LNCaP clone FGC (cell line): ENCODE measurements around the gene TCERG1L.

Experiments used
- DNase-seq: peaks from one replicate; pipeline ENCODE4 v3.0.0-alpha.2; 2011; ENCODE audit warnings: low read depth
- H3K4me3 ChIP-seq: 2 replicates; pipeline ENCODE4 v1.5.1; 2011; ENCODE audit warnings: mild to moderate bottlenecking, low read depth, low read length, control low read depth
- TF ChIP-seq, protein P1 (sequence below): IDR thresholded peaks from 2 replicates; pipeline ENCODE4 v1.5.1; 2012; ENCODE audit warnings: mild to moderate bottlenecking; ENCODE audit not compliant: control insufficient read depth, insufficient read depth; ENCODE audit errors: extremely low read depth

Gene TCERG1L

DNA sequence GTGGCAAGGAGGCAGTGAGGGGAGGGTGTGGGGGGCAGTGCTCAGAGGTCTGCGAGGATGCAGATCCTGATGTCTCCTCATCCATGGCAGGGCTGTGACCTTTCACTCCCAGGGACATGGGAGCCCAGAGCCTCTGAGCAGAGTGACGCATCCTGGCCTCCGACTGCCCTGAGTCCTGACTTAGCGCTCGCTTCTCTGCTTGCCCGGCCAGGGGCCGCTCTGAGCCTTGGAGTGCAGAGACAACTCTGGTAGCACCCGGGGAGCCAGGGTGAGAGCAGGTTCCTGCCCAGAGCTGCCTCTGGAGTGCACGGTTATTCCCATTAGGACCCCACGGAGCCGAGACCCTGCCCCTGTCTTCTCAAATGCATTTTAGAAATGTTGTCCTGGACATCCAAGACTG, 188.0 kb downstream of the TCERG1L start:
- no peak for DNase-seq
- H3K4me3 ChIP-seq: no peak overlapping the region
- TF ChIP-seq, protein P1, sequence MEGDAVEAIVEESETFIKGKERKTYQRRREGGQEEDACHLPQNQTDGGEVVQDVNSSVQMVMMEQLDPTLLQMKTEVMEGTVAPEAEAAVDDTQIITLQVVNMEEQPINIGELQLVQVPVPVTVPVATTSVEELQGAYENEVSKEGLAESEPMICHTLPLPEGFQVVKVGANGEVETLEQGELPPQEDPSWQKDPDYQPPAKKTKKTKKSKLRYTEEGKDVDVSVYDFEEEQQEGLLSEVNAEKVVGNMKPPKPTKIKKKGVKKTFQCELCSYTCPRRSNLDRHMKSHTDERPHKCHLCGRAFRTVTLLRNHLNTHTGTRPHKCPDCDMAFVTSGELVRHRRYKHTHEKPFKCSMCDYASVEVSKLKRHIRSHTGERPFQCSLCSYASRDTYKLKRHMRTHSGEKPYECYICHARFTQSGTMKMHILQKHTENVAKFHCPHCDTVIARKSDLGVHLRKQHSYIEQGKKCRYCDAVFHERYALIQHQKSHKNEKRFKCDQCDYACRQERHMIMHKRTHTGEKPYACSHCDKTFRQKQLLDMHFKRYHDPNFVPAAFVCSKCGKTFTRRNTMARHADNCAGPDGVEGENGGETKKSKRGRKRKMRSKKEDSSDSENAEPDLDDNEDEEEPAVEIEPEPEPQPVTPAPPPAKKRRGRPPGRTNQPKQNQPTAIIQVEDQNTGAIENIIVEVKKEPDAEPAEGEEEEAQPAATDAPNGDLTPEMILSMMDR: no peak

DNA sequence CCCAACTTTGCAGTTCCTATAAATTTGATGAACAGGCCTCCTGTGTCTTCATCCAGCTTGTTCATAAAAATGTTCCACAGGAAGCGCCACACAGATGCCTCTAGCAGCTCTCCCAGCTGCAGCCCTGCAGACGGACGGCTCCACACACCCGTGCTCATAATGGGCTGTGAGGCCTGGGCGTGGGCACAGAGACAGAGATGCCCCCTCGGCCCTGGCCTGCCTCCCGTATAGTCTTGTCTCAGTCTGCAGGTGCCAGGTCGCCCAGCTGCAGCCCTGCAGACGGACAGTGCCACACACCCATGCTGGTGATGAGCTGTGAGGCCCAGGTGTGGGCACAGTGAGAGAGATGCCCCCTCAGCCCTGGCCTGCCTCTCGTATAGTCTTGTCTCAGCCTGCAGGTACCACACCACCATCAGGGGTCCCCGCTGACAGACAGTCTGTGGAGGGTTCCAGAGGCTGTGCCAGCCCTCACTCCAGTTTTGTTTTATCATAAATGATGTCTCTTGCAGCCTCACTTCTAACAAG, 189.9 kb downstream of the TCERG1L start:
- DNase-seq: no peak
- TF ChIP-seq, protein P1: no peak
- H3K4me3 ChIP-seq: no peak overlapping the region

DNA sequence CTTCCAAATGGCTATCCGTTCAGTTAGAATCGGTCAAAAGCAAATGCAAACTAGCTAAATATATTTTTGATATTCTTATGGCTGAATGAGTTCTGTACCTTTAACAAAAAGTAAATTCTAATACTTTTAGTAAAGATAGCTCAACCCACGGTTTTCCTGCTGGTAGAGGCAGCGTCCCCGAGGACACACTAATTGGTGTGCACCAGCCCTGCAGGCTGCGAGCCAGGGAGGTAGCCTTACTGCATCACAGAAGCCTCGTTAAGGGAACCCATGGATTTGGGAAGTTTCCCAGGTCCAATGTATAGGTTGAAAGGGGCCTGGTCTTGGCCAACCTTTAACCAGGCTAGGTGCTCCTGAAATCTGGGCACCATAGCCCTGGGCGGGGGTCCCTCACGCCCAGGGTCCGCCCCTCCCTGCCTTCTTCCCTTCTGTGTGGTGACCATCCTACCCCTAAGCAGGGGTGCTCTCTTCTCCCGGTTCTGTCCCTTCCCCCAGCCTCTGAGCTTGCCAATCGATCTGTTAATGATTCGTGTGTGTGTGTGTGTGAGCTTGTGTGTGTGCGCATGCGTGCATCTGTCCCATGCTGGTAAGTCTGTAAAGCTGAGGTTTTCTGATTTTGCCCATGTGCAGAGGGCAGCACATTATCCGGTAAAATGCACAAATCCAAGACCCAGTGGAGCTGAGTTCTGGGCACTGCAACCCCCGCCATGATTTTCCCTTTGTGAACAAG, 191.7 kb downstream of the TCERG1L start:
- TF ChIP-seq, protein P1: no peak
- H3K4me3 ChIP-seq: no peak overlapping the region
- DNase-seq: no peak

DNA sequence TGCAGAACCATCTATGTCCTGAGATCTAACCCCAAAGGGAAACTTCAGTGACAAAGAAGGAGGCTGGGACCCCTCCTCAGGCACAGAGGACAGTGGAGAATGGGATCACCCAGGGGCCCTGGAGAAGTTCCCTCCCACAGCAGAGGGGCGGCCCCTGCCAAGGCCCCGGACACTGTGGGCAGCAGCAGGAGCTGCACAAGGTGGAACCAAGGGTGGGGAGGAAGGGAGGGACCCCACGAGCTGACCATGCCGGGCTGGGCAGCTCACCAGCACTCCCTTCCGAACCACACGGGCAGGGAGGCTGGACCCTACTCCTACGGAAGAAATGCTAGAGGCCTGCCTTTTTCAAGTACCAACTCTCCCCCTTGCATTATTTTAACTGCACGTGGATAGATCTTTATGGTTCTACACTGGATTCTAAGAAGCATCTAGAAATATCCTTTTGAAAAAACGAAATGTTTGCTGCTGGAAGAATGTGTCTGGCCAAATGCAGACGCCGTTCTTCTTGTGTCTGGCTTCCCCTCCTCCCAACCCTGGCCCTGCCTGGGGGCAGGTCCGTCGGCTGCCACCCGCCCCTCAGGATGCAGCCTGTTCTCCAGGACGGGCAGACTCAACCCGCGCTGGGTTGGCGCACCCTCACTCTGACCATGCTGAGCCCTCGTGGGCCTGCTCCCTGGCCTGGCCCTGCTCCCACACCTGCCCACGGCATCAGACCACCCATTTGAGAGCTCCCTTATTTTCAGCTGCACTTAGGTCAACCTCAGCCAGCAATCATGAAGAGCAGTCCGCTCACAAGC, 193.9 kb downstream of the TCERG1L start:
- no peak overlapping the region for H3K4me3 ChIP-seq
- no peak for DNase-seq
- TF ChIP-seq, protein P1: no peak

DNA sequence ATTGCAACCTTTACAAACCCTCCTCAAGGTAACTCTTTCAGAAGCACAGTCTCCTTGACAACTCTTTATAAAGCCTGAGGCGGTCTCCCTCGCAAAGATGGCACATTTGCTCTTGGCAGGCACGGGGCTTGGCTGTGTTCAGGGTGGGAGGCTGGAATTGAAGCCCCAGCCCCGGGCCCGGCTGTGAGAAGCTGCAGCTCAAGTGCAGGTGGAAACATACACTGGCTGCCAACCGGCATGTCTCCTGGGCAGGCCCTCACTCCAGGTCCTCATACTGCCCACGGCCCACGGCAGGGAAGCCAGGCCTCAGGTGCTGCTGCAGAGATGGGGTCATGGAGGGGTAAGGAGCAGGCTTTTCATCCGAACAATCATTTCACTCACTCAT, 194.5 kb downstream of the TCERG1L start:
- TF ChIP-seq, protein P1: no peak
- DNase-seq: no peak

DNA sequence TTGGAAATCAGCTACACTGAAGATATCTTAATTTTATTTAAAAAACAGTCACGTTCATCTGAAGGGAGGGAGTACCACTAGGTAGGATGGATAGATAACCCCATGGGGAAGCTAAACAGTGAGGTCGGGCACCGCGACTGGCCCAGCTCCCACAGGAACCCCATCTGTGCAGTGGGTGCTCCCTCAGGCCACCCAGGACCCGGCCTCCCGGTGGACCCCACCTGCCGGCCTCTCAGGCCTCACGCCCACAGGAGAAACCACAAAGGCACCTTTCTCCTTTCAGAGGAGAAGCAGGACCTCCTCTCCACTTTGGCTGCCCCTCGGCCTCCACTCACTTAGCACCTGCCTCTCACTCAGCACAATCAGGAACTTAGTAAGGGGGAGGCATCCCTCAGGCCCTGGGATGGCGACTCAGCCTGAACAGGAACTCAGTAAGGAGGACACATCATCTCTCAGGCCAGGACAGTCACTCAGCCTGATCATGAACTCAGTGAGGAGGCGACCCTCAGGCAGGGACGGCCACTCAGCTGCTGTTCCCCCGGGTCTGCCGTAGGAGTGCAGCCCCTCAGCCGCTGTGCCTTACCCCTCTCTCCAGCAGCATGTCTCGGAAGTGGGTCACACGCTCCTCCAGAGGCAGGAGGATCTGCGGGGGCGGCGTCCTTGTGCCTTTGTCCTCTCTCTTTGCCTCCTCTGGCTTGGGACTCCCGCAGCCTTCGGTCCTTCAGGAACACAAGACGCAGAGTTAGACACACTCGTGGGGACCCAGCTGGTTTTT, 195.1 kb downstream of the TCERG1L start:
- H3K4me3 ChIP-seq: no peak overlapping the region
- TF ChIP-seq, protein P1: no peak
- no peak for DNase-seq

More for the DNA sequence above, 194.5 kb downstream of the TCERG1L start:
- H3K4me3 ChIP-seq: no peak overlapping the region
